NCI-H345 treated with DMSO at 0.1 percent for 48 hours (cell line): ENCODE results near the gene TMEM272.
A peak's percentile ranks its signal among the peaks of the same experiment; 100 is the strongest.

Experiments
- DNase-seq: peaks from one replicate; lab custom pipeline; 2025; ENCODE audit not compliant: unreplicated experiment; lab: John Stamatoyannopoulos, UW

Gene TMEM272

DNA sequence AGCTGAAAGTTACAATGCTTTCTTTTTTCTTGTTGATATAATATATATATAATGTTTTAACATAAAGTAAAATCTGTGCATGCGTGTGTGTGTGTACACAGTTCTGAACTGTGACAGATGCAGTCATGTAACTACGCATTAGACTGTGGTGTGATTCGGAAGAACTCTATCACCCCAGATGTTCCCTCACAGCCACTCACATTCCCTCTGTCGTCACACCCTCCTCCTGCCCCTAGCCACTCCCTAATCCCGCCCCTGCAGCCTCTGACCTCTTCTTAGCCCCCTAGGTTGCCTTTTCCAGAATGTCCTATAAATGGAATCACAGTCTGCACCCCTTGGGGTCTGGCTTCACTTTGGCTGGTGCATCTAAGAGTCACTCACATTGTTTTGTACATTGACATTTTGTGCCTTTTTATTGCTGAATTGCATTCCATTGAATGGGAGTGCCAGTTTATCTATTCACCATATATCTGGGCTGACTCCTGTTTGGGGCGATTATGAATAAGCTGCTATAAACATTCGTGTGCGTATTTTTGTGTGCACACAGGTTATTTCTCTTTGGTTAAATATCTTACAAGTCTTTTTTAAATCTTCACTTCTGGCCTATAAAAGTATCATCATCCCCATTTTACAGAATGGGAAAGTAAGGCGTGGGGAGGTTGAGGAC is 61.4 kb downstream of the TMEM272 start:
- DNase-seq = no peak

DNA sequence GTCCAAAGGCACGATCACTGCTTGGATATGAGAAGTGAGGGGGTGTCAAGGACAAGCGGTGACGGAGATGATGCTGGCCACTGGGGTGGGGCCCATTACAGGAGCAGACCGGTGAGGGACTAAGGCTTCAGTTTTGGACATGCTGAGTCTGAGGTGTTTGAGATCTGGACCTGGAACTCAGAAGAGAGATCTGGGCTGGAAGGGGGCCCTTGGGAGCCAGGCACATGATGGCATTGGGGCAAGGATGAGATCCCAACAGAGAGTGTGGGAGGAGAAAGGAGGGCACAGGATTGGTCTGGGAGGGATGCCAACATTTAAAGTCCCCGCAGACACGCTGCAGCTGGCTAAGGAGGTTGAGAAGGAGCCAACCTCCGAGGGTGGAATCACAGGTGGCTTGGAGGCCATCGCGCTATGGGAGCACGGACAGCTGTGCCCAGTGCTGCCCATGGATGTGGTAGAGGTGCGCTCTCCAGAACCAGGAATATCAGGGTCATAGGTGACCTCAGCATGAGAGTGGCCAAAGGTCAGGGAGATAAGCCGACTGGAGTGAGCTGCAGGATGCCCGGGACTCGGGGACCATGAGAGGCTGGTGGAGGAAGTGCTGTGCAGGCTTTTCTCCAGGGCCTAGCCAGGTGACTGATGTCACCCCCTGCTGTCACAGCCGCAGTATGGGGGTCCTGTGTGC is 62.8 kb downstream of the TMEM272 start:
- DNase-seq = no peak

DNA sequence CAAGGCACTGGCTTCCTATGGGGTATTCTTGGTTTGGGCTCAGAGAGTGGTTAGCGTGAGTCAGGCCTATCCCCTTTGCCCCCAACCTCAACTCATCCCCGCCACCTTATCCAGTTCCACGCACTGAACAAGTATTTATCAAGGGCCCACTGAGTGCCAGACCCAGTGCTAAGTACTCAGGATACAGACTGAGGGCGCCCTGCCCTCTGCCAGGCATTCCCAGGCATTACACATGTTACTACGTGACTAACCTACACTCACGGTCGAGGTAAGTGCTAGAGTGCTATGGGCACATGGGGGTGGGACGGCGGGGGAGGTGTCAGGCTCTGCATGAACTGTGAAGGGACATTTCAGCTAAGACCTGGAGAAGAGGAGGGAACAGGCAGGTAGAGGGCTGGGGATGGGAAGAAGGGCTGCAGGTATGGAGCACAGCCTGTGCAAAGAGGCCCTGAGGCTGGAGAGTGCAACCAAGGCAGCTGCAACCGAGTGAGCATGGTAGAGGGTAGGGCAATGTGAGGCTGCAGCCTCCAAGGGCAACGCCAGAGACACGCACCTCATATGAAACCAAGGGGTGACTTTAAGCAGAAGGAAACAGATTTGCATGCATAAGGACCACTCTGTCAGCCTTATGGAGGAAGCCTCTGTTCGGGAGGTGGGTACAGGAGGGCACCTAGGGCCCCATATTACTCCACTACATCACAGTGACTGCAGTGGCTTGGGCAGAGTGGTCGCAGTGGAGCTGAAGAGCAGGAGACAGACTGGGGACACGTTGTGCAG is 63.5 kb downstream of the TMEM272 start:
- DNase-seq = no peak

- DNase-seq = no peak
These were observed 64.9 kb downstream of the TMEM272 start for GRCh38 chr13:51780099-51780498.

DNA sequence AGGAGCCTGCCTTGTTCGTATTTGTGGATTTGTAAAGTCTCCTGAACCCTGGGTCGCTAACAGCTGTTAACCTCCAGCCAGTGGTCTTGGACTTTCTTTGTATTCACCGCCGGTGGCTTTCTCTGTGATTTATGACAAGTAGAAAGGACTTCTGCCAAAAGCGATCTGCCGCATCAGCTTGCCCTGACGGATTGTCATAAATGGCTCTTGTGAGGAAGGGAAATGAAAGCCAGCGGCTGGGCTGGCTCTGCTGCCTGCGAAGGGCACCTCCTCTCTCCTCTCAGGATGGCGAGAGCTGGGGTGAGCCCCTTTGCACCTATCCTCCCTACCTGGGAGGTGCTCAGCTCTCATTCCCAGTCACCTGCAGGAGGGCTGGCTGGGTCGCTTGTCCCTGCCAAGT is 66.6 kb downstream of the TMEM272 start:
- DNase-seq = no peak

GRCh38 chr13:51777921-51778320 is 67.1 kb downstream of the TMEM272 start:
- DNase-seq = no peak

GRCh38 chr13:51776179-51776578 is 68.8 kb downstream of the TMEM272 start:
- DNase-seq = no peak

DNA sequence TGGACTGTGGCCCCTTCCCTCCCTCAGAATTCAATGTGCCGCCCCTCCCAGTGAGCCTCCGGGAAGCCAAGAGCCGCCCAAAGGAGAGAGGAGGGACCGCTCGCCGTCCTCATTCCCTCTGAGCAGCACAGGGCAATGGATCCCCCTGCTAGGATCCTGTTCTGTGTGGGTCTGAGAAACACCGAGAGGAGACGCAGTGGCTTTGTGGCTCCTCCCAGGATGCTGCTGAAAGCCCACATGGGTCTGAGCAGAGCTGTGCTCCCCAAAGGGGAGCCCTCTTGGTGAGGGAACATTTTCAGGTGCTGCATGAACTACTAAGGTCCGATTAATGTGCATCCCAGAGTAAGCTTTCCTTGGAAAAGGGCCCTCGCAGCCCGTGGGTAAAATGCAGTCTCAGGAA is 71.5 kb downstream of the TMEM272 start:
- DNase-seq = no peak

GRCh38 chr13:51772781-51773180 is 72.2 kb downstream of the TMEM272 start:
- no peak for DNase-seq

DNA sequence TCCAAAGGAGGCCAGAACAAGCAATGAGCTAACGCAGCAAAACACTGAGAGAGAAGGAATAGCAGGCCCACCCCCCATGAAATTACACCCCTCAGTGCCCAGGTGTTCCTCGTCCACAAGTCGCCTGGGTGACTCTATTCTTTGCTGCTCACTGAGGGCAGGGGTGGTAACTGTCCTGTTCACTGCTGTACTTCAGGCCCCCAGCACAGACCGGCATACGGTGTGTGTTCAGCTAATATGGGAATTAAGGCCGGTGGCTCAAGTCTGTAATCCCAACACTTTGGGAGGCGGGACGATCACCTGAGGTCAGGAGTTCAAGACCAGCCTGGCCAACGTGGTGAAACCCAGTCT is 72.9 kb downstream of the TMEM272 start:
- DNase-seq = no peak

DNA sequence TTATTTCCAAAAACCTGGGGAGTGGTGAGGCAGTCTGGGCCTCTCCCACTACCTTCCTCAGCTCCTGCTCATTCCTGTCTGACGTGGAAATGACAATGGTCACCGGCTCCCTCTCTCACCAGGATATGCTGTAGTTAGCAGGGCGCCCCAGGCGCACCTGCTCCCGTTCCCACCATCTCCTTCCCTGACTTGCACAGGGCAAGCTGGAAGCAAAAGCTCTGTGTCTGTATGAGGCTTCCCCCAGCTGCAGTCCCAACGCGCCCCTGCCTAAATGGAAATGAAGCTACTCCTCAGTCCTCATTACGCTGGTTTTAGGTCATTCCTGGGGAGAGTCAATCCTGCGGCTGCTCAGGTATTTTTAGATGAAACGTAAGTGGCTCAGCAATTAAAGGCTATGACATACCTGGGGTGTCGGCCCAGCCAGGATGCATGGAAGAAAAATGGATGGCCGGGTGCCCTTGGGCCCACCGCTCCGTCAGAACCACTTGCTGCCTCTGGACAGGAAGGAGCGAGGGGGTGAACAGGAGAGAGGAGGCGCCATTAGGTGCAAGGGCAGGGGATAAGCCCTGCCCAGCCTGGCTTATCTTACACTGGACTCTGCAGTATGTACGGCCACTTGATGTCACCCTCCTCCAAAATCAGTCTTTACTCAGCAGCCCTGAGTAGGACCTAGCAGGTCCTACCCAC is 73.4 kb downstream of the TMEM272 start:
- no peak for DNase-seq

DNA sequence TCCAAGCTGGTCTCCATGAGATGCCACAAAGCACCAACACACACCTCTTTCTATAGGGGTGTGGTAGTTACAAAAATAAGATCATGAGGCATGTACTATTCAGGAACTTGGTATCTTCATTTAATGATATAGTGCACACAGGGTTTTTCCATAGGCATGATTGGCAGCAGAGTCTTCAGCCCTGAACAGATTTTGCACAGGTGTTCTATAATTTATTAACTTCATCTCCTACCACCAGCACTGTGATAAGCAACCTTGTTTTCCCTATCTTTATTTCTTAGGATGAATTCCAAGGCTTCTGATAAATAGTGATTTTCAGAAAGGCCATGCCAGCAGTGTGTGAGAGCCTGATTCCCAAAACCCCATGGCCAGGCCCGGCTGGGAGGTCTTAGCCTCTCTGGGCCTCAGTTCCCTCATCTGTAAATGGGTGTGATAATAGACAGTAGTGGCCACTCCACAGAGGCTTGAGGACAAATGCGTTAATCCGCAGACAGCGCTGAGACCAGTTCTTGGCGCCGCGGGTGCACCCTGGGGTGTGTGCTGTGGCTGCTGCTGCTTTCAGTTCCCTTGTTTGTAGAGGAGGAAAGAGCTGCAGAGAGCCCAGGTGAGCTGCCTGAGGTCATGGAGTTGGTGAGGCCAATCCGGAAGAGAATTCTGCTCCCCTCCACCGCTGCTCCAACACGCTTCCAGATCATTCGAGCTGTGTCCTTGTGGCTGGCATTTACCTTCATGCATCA is 74.1 kb downstream of the TMEM272 start:
- no peak for DNase-seq

GRCh38 chr13:51770160-51770559 is 74.8 kb downstream of the TMEM272 start:
- DNase-seq = no peak

DNA sequence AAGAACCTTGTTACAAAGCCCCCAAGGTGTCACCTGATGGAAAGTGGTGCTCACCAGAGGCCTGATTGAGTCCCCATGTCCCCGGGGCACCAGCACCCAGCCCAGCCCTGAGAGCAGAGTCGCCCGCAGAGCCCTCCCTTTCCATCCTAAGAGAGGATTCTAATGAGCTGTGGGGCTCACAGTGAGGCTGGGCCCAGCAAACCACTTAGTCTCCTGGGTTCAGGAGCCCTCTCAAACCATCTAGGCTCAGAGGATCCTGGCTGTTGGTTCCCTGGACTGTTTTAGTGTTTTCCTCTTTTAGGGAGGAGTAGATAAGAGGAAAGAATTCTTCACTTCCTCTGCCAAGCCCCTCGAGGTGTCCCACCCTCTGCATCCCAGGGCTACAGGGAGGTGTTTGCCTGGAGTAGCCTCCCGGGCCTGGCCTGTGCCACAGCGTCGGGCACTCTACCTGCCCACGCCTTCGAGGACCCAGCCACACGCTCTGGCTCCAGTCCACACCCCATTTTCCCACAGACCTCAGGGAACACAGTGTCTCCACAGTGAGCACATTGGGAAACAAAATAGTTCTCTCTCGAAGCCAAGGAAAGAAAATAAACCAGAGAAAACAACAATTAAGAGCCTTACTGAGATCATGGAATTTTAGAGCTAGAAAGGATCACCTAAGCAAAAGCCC is 75.4 kb downstream of the TMEM272 start:
- no peak for DNase-seq

DNA sequence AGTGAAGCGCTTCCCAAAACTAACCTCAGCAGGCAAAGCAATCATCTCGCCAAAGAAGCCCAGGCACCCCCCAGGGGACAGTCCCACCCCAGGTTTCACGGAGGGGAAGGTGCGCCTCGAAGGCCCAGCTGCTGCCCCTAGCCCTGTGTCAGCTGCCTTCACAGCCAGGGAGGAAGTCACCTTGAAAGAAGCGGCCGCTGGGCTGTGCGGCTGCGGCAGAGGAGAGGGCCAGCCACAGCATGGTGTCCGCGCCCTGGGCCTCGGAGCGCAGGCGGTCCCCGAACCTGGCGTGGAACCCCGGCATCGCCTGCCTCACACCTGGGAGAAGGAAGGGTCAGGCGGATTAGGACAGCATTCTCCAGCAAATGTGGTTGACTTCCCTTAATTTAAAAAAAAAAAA is 76.0 kb downstream of the TMEM272 start:
- DNase-seq = no peak

DNA sequence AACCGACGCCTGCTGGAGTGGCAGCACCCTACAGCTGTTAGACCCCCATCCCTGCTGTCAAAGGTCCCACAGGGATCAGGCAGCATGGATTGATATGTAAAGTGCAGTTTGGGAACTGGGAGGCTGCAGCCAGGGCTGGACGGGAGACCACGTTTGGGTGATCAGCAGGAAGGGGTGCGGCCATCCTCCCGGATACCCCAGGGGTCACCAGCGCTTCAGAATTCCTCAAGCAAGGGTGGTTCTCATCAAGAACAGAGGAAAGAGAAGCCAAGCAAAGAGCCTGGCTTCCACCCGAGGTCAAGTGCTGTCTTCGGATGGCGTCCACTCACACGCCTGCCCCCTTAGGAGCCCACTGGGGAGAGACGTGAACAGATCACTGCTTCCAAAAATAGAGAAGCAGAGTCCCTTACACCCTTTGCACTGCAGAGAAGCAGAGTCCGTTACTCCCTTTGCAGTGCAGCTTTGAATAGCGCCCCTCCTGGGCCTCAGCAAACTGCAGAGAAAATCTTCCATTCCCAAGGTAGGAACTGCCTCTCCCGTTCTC is 76.5 kb downstream of the TMEM272 start:
- no peak for DNase-seq

DNA sequence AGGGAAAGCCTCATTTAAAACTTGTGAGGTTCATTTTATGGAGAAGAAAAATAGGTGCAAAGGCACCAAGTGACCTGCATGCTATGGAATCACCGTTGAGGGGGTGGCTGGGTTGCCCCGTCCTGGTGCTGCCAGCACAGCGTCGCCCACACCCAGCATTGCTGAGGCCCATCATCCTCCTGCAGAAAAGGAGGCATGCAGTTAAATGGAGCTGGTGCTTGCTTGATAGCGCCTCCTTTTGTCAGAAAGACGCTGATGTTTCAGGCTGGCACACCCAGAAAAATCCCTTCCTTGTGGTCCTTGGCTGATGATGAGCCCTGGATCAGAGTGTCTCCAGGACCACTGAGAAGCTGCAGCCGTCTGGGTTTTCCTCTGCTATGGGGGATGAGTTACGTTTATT is 77.9 kb downstream of the TMEM272 start:
- DNase-seq = no peak

- no peak for DNase-seq
These were observed 79.8 kb downstream of the TMEM272 start for GRCh38 chr13:51765142-51765515.

DNA sequence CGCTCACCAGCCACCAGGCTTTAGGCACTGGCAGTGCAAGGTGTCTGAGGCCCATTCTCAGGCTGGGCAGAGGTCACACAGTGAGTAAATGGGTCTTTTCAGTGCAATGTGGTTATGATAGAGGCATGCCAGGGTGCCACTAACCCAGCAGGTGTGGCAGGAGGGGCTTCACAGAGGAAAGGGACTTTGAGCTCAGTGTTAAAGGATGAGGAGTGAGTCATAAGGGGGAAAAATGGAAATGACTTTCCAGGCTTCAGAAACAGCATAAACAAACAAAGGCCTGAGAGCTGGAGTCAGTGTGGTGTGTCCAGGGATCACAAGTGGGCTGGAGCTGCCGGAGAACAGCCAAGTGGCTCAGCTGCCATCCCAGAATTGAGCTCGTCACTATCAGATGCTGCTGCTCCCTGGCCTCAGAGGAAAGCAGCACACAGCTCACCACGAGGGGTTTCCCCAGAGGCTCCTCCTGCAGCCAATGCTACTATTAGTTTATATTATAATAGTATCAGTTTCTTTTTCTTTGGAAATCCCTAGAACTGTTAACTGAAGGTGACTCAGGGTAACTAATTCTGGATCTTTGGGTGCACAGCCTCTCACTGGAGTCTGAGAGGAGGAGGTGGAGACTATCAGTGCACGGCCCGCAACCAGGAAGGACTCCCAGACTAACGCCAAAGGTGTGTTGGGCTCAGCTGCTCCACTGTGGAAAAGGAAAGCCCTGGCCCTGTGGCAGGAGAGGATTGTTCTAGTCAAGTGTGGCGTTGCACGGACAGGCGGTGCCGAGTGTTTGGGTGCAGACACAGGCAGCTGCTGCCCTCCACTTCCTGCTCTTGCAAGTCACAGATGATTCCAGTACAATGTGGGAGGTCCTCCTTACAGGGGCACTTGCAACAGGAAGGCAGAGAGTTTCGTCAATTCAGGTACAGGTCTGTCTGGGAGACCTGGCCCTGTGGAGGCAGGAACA is 80.5 kb downstream of the TMEM272 start:
- peak; percentile 2 for DNase-seq
